Right cardiac atrium (tissue), 5 donors: ENCODE results near the gene APPBP2. TPM values are rescaled to one million over a fixed set of nuclear protein-coding genes. Genes with fewer than 3 reads are reported as not detected.
"Not testable (repeated sequence)": the region's sequence is repeated elsewhere in the genome, so short reads cannot be mapped to it uniquely, and the experiment has no call there.

Experiments used
- ATAC-seq, 2 donors: fragments of 200-7000 bp; cut with Tn5 transposase; one replicate each; pipeline versions ENCODE4 v1.8.0 to v1.9.1; 2020; ENCODE audit warnings: moderate library complexity in 2 of 2, mild to moderate bottlenecking in 1 of 2
- DNase-seq, 3 donors: peaks; one replicate each; pipeline ENCODE4 v3.0.0-alpha.2; 2020
- H3K27ac ChIP-seq: one replicate; pipeline ENCODE4 v1.5.1; 2013; ENCODE audit warnings: mild to moderate bottlenecking, low read length, control low read depth, moderate library complexity
- H3K27me3 ChIP-seq: one replicate; pipeline ENCODE4 v1.6.1; 2013; ENCODE audit not compliant: control insufficient read depth, insufficient read depth
- H3K4me1 ChIP-seq: one replicate; pipeline ENCODE4 v1.6.1; 2013; ENCODE audit warnings: low read length; ENCODE audit not compliant: control insufficient read depth, insufficient read depth
- H3K4me3 ChIP-seq: one replicate; pipeline ENCODE4 v1.5.1; 2013; ENCODE audit warnings: low read length, control low read depth
- H3K9me3 ChIP-seq: one replicate; pipeline ENCODE4 v1.6.1; 2013; ENCODE audit warnings: low read length; ENCODE audit not compliant: control insufficient read depth
- WGBS: extraction: QIAGEN DNeasy Blood & Tissue Kit; methylation state at CpG from one replicate; pipeline ENCODE4 v1.1.7; 2013; 5-methylcytosine and 5-hydroxymethylcytosine counted together
- intact Hi-C, 4 donors: fragments of 100-400 bp; cut with DNase I; formaldehyde crosslinking; loops; one replicate each; pipeline versions ENCODE4 v1.11.0 to v1.14.0; 2022 to 2023
- polyA plus RNA-seq: library from polyadenylated mRNA; stranded (reverse); fragments of 200-250 nt; gene quantifications from one replicate; pipeline ENCODE4 v1.2.3, GENCODE V29; 2013
- total RNA-seq, 4 donors: library from RNA; stranded (reverse); fragmentation: NEBNext Ultra II Directional; extraction: Animal tissue kit (Norgen Biotek cat#: 25700); gene quantifications; one replicate each; pipeline ENCODE4 v1.2.1, GENCODE V29; 2021
- donor health status: healthy with polysubstance abuse.
- donor health status: DM: no; HTN: yes; CAD: no.
- donor health status: DM: no; HTN: no; CAD: no.
- donor health status: DM: no; HTN: yes; CAD: no; lungs with severe emphysema.
- donor health status: DM: yes; HTN: yes; CAD: no.

Gene APPBP2
- total and polyA plus RNA-seq, 5 donors, result 5.3 to 28.2 (median 23.9) TPM

DNA sequence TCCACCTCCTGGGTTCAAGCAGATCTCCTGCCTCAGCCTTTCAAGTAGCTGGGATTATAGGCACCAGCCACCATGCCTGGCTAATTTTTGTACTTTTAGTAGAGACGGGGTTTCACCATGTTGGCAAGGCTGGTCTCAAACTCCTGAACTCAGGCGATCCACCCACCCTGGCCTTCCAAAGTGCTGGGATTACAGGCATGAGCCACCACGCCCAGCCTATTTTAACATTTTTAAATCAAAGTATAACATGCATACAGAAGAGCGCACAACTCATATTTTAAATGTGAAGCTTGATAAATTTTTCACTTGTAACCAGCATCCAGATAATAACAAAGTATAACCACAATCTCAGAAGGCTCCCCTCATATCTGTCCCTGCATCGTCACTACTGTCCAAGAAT is 10.8 kb downstream of the APPBP2 start:
- H3K4me1 ChIP-seq, H3K4me3 ChIP-seq, H3K27ac ChIP-seq, ATAC-seq, H3K27me3 ChIP-seq, H3K9me3 ChIP-seq, DNase-seq: not testable (repeated sequence)
- WGBS, result 93% methylated on average over 5 of the region's 5 CpGs
- intact Hi-C loops, result loop anchor here in 1 of 4 donors (10.0 kb wide), 1 partner anchor 50 kb away; no protein-coding TSS in a partner anchor

- no peak for ATAC-seq
- WGBS, result 98% methylated on average over 1 of the region's 1 CpG
- no peak for DNase-seq
- Histone ChIP-seq H3K9me3 (no peaks in the 10 kb centered on the region), H3K27me3 (no peaks in the 10 kb centered on the region), H3K4me1 (no peaks in the 10 kb centered on the region), H3K4me3 (no peak overlapping the region), H3K27ac (no peak overlapping the region)
- intact Hi-C loops, result loop anchor here in 1 of 4 donors (10.0 kb wide), 1 partner anchor 50 kb away; no protein-coding TSS in a partner anchor
Observed at GRCh38 chr17:60514500-60514899, 11.5 kb downstream of the APPBP2 start.

DNA sequence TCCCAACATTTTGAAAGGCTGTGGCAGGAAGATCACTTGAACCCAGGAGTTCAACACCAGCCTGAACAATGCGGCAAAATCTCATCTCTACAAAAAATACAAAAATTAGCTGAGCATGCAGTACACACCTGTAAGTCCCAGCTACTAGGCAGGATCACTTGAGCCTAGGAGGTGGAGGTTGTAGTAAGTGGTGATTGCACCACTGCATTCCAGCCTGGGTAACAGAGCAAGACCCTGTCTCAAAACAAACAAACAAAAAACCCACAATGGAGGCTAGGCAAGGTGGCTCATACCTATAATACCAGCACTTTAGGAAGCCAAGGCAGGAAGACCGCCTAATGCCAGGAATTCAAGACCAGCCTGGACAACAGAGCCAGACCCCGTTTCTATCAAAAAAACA is 12.0 kb downstream of the APPBP2 start:
- Histone ChIP-seq H3K9me3 (no peaks in the 10 kb centered on the region), H3K27ac (no peak overlapping the region), H3K4me3 (no peak overlapping the region), H3K4me1 (no peaks in the 10 kb centered on the region), H3K27me3 (no peaks in the 10 kb centered on the region)
- DNase-seq (no peak), ATAC-seq (no peak)
- intact Hi-C loops, result loop anchor here in 1 of 4 donors (10.0 kb wide), 1 partner anchor 49 kb away; no protein-coding TSS in a partner anchor
- 92% methylated on average over 3 of the region's 3 CpGs for WGBS

DNA sequence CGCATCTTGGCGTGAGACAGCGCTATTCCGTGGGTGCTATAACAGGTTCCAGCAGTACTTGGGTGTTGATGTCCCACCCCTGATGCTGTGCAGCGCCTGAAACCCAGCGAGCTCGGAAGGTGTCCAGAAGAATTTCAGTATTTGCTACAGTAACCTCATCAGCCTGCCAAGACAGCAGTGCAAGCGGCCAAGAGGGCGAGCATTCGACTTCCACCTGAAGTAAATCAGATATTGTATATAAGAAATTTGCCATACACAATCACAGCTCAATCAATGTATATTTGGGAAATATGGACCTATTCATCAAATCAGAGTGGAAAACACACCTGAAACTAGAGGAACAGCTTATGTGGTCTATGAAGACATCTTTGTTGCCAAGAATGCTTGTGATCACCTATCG is 13.0 kb downstream of the APPBP2 start:
- Histone ChIP-seq H3K9me3 (no peaks in the 10 kb centered on the region), H3K27ac (no peak overlapping the region), H3K4me3 (no peak overlapping the region), H3K4me1 (no peaks in the 10 kb centered on the region), H3K27me3 (no peaks in the 10 kb centered on the region)
- intact Hi-C loops, result loop anchor here in 1 of 4 donors (10.0 kb wide), 1 partner anchor 48 kb away; no protein-coding TSS in a partner anchor
- WGBS, result 92% methylated on average over 11 of the region's 11 CpGs
- ATAC-seq, result no peak
- DNase-seq, result no peak

DNA sequence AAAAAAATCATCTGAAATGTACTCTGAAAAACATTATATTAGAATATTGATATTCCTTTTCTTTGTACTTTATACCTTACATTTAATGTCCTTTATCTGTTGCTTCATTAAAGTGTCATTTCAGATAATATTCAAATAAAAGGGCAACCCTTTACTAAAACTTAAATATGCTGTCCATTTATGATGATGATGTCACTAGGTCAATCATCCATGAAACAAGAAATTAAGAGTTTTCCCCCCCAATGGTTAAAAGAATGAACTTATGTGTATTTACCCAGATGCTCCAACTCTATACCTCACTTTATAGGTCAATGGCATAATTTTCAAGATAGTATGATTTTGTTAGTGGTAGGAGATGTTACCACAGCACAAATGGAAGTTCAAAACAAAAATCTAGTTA is 15.3 kb downstream of the APPBP2 start:
- no peaks in the 10 kb centered on the region for H3K27me3 ChIP-seq

GRCh38 chr17:60510031-60510430 is 16.0 kb downstream of the APPBP2 start:
- 93% methylated on average over 4 of the region's 4 CpGs for WGBS
- Histone ChIP-seq H3K4me1 (peaks cover 8% of the 10 kb centered on the region), H3K9me3 (no peaks in the 10 kb centered on the region), H3K27ac (no peak overlapping the region), H3K27me3 (no peaks in the 10 kb centered on the region), H3K4me3 (no peak overlapping the region)
- DNase-seq, result no peak
- intact Hi-C loops, result loop anchor here in 1 of 4 donors (10.0 kb wide), 1 partner anchor 45 kb away; no protein-coding TSS in a partner anchor
- ATAC-seq, result no peak

More for the DNA sequence above, 15.3 kb downstream of the APPBP2 start:
- ATAC-seq, result no peak
- no peak for DNase-seq
- Histone ChIP-seq H3K27ac (no peak overlapping the region), H3K4me3 (no peak overlapping the region), H3K4me1 (peaks cover 8% of the 10 kb centered on the region), H3K9me3 (no peaks in the 10 kb centered on the region)
- intact Hi-C loops, result loop anchor here in 1 of 4 donors (10.0 kb wide), 1 partner anchor 46 kb away; no protein-coding TSS in a partner anchor

DNA sequence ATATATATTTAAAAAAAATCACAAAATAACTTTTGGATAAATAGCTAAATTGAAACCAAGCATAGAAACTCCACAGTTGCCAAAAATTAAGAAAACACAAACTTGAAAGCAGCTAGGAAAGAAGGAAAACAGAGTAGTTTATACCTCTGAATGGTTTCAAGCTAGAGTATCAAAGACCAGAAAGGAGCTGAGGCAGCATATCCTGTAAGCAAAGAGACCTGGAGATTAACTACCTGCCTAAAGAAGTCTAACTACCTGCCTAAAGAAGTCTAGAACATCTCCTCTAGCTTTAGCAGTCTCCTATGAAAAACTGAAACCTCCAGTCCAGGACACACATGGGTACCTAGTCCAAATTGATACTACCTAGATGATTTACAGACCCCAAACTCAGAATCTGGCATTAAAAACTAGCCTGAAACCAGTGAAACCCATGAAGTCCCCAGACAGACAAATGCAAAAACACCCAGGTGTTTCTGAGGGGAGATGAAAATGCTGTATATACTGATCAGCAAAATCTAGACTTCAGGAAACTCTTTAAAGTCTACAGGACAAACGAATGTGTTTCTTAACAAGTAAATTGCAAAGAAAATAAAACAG is 17.6 kb downstream of the APPBP2 start:
- 80% methylated on average over 1 of the region's 1 CpG for WGBS
- intact Hi-C loops, result no loop called here
- no peak for DNase-seq
- Histone ChIP-seq H3K27me3 (no peaks in the 10 kb centered on the region), H3K4me1 (peaks cover 10% of the 10 kb centered on the region), H3K27ac (no peak overlapping the region), H3K4me3 (no peak overlapping the region), H3K9me3 (no peaks in the 10 kb centered on the region)
- ATAC-seq, result no peak

DNA sequence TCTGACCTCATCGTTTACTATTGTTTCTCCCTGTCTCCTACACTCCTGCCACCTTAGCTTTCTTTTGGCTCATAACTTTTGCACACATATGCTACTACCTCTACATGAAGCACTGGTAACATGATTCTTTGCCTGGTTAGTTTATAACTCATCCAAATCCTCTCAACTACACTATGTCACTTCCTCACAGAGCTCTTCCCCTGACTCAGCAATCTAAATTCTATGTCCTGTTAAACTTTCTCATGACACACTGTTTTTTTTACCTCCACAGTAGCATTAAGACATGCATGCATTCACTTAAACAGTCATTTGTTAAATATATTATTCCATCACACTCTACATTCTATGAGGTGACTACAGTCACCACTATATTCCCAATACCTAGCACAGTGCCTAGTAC is 19.7 kb downstream of the APPBP2 start:
- H3K4me1 ChIP-seq, result peaks cover 10% of the 10 kb centered on the region
- H3K9me3 ChIP-seq, result no peaks in the 10 kb centered on the region
- DNase-seq (no peak), ATAC-seq (peak in 1 of 2 donors; percentile 35)
- no peak overlapping the region for H3K27ac ChIP-seq
- intact Hi-C loops, result no loop called here
- no peaks in the 10 kb centered on the region for H3K27me3 ChIP-seq
- H3K4me3 ChIP-seq, result no peak overlapping the region
- WGBS, result 88% methylated on average over 1 of the region's 1 CpG

DNA sequence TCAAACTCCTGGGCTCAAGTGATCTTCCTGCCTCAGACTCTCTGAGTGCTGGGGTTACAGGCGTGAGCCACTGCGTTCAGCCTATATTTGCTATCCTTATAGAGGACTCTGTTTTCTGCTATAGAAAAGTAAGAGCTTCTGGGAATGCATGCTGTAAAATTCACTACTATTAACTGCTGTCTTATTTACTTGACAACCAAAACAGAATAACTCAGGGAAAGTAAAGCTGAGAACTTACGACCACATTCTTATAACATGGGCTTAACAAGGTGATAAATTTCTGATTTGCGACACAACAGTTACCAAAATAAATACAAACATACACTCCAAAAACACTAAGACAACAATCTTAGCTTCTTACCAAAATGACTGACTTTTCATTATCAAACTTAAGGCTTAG is 23.9 kb downstream of the APPBP2 start:
- ATAC-seq (no peak), DNase-seq (no peak)
- Histone ChIP-seq H3K4me1 (peaks cover 6% of the 10 kb centered on the region), H3K9me3 (no peaks in the 10 kb centered on the region), H3K27me3 (no peaks in the 10 kb centered on the region), H3K4me3 (no peak overlapping the region), H3K27ac (no peak overlapping the region)
- intact Hi-C loops, result no loop called here
- 93% methylated on average over 4 of the region's 4 CpGs for WGBS

DNA sequence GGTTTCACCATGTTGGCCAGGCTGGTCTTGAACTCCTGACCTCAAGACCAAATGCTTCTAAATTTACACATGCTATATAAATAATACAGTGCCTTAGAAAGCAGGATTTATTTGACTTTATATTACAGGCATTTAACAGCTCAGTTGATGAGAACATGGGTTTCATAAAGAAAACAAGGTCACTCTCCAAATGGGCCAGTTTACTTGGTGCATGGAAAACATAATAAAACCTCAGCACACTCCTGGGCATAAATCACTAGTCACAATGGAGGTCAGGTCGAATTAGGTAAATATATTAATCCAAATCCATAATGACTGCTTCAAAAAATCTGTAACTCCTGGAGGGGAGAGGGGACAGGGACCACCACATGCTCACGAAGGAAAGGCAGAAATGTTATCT is 24.5 kb downstream of the APPBP2 start:
- no peak overlapping the region for H3K27ac ChIP-seq
- DNase-seq (no peak), ATAC-seq (no peak)
- H3K4me1 ChIP-seq, result peaks cover 6% of the 10 kb centered on the region
- H3K4me3 ChIP-seq, result no peak overlapping the region
- intact Hi-C loops, result no loop called here
- WGBS, result 86% methylated on average over 2 of the region's 2 CpGs
- H3K27me3 ChIP-seq, result no peaks in the 10 kb centered on the region
- H3K9me3 ChIP-seq, result no peaks in the 10 kb centered on the region

DNA sequence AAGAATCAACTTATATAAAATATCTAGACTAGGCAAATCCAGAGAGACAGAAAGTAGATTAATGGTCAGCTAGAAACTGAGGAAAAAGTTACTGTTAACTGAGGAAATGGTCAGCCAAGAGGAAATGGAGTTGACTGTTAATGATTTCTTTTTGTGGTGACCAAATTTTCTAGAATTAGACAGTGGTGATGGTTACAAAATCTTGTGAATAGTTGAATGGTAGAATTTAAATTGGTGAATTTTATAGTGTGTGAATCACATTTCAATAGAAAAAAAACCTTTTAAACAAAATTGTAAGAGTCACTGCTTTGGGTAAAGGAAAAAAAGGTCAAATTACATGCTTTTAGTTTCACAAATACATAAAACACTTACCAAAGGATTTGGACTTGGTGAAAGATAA is 30.0 kb downstream of the APPBP2 start:
- H3K4me1 ChIP-seq, result no peaks in the 10 kb centered on the region
- ATAC-seq (no peak), DNase-seq (no peak)
- intact Hi-C loops, result no loop called here
- peaks cover 4% of the 10 kb centered on the region for H3K9me3 ChIP-seq
- H3K27ac ChIP-seq, result no peak overlapping the region
- no peak overlapping the region for H3K4me3 ChIP-seq
- no peaks in the 10 kb centered on the region for H3K27me3 ChIP-seq

GRCh38 chr17:60495260-60495659 is 30.8 kb downstream of the APPBP2 start:
- intact Hi-C loops, result no loop called here
- no peak overlapping the region for H3K27ac ChIP-seq
- ATAC-seq, result no peak
- over 99% methylated on average over 2 of the region's 2 CpGs for WGBS
- H3K27me3 ChIP-seq, result no peaks in the 10 kb centered on the region
- peaks cover 4% of the 10 kb centered on the region for H3K9me3 ChIP-seq
- no peaks in the 10 kb centered on the region for H3K4me1 ChIP-seq
- no peak for DNase-seq
- H3K4me3 ChIP-seq, result no peak overlapping the region
